HG03025 (cell line): ENCODE results near the gene FANCE.

Experiments used
- ATAC-seq: cut with Tn5 transposase; IDR thresholded peaks from one replicate; pipeline ENCODE4 v1.9.1; 2021; ENCODE audit warnings: mild to moderate bottlenecking, moderate library complexity; ENCODE audit not compliant: unreplicated experiment, low FRiP score

FANCE gene

GRCh38 chr6:35452183-35453090 is at the start of gene FANCE:
Gene FANCE (plus strand): TSS chr6:35452338. CDS start chr6:35452546, 208 bp downstream.
- ATAC-seq: peak; percentile 91

GRCh38 chr6:35402856-35403191 is 49.3 kb upstream of the FANCE start:
- ATAC-seq: no peak

- ATAC-seq: no peak
Measured at GRCh38 chr6:35403544-35404442, 48.3 kb upstream of the FANCE start.

GRCh38 chr6:35406711-35407485 is 45.2 kb upstream of the FANCE start:
- no peak for ATAC-seq

- no peak for ATAC-seq
Measured at GRCh38 chr6:35409245-35409644, 42.9 kb upstream of the FANCE start.

- no peak for ATAC-seq
Measured at GRCh38 chr6:35410131-35410530, 42.0 kb upstream of the FANCE start.

GRCh38 chr6:35411066-35411465 is 41.1 kb upstream of the FANCE start:
- ATAC-seq: no peak

GRCh38 chr6:35412102-35412501 is 40.0 kb upstream of the FANCE start:
- no peak for ATAC-seq

- no peak for ATAC-seq
Measured at GRCh38 chr6:35413911-35414310, 38.2 kb upstream of the FANCE start.

- no peak for ATAC-seq
Measured at GRCh38 chr6:35415065-35415891, 36.9 kb upstream of the FANCE start.

GRCh38 chr6:35417979-35418661 is 34.0 kb upstream of the FANCE start:
- no peak for ATAC-seq

- ATAC-seq: no peak
Measured at GRCh38 chr6:35419417-35419816, 32.7 kb upstream of the FANCE start.

- ATAC-seq: no peak
Measured at GRCh38 chr6:35419961-35420360, 32.2 kb upstream of the FANCE start.

- ATAC-seq: no peak
Measured at GRCh38 chr6:35425284-35425683, 26.9 kb upstream of the FANCE start.

GRCh38 chr6:35426074-35426473 is 26.1 kb upstream of the FANCE start:
- no peak for ATAC-seq

- no peak for ATAC-seq
Measured at GRCh38 chr6:35427435-35427834, 24.7 kb upstream of the FANCE start.

- ATAC-seq: no peak
Measured at GRCh38 chr6:35427851-35428321, 24.3 kb upstream of the FANCE start.

GRCh38 chr6:35428421-35429149 is 23.6 kb upstream of the FANCE start:
- ATAC-seq: no peak
